Sigmoid colon (tissue), 4 donors: ENCODE measurements around the gene VAV3.

ENCODE experiments used
- EP300 ChIP-seq, 4 donors: sonication (generic); formaldehyde crosslinking; IDR thresholded peaks; one replicate each; pipeline ENCODE4 v1.6.1; 2017; ENCODE audit warnings: antibody characterized with exemption in 4 of 4
- POLR2A ChIP-seq, 2 donors: fragments of 450-650 bp; IDR thresholded peaks; one replicate each; pipeline ENCODE4 v1.6.1; 2016; ENCODE audit warnings: antibody characterized with exemption in 2 of 2, mild to moderate bottlenecking in 2 of 2, moderate library complexity in 2 of 2
- POLR2AphosphoS5 ChIP-seq, 4 donors: sonication (generic); formaldehyde crosslinking; IDR thresholded peaks; one replicate each; pipeline ENCODE4 v1.6.1; 2017; ENCODE audit warnings: antibody characterized with exemption in 4 of 4
- TF ChIP-seq, protein P1 (sequence below), 4 experiments: fragments of 450-650 bp in 3 of 4; fragments of 200-600 bp in 1 of 4; IDR thresholded peaks; one replicate each; pipeline ENCODE4 v1.5.1; 2016 to 2019; ENCODE audit warnings: antibody characterized with exemption in 4 of 4, mild to moderate bottlenecking in 3 of 4, moderate library complexity in 2 of 4

DNA sequence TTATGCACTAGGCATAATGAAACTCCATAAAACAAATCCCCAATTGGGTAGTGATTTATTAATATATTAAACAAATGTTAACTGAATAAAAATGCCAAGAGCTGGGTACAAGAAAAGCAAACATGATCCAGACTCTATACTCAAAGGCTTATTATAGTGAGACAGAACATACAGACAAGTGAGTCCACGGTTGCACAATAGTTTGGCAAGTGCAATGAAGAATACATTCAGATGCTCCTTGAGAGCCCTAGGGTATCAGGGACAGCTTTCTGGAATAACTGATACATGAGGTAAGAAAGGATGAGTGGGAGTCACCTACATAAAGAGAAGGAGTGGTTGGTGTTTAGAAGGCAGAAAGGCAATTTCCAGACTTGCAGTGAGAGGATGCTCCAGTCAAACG is 85.1 kb downstream of the VAV3 start:
- no peak for TF ChIP-seq POLR2A (IDR thresholded peaks at IDR 0.05)
- TF ChIP-seq, protein P1, sequence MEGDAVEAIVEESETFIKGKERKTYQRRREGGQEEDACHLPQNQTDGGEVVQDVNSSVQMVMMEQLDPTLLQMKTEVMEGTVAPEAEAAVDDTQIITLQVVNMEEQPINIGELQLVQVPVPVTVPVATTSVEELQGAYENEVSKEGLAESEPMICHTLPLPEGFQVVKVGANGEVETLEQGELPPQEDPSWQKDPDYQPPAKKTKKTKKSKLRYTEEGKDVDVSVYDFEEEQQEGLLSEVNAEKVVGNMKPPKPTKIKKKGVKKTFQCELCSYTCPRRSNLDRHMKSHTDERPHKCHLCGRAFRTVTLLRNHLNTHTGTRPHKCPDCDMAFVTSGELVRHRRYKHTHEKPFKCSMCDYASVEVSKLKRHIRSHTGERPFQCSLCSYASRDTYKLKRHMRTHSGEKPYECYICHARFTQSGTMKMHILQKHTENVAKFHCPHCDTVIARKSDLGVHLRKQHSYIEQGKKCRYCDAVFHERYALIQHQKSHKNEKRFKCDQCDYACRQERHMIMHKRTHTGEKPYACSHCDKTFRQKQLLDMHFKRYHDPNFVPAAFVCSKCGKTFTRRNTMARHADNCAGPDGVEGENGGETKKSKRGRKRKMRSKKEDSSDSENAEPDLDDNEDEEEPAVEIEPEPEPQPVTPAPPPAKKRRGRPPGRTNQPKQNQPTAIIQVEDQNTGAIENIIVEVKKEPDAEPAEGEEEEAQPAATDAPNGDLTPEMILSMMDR (IDR thresholded peaks at IDR 0.05) = no peak
- no peak for TF ChIP-seq EP300 (IDR thresholded peaks at IDR 0.05)
- TF ChIP-seq POLR2AphosphoS5 (IDR thresholded peaks at IDR 0.05) = peak in 1 of 4 donors; percentile 61
